A673 (cell line): ENCODE results near the gene ACOXL. TPM values are rescaled to one million over a fixed set of nuclear protein-coding genes. Genes with fewer than 3 reads are reported as not detected.

ENCODE experiments used
- BruUV-seq: library from RNA; stranded (reverse); fragments of 400-500 nt; replicated peaks from 2 replicates; lab custom pipeline; 2021; lab: Mats Ljungman, UMichigan
- CTCF ChIA-PET: fragments of 300-600 bp; sonication (Branson Sonifier 250); formaldehyde crosslinking; loops from one replicate; lab custom pipeline; 2022; ENCODE audit warnings: antibody characterized with exemption; lab: Charles Lee
- POLR2A ChIA-PET: fragments of 300-600 bp; sonication (Branson Sonifier 250); formaldehyde crosslinking; loops from one replicate; lab custom pipeline; 2022; ENCODE audit warnings: antibody characterized with exemption; ENCODE audit not compliant: low non-redundant PET; lab: Charles Lee
- DNase-seq: peaks from one replicate; pipeline ENCODE4 v3.0.0-alpha.2; 2015; ENCODE audit warnings: low spot score
- H3K27ac ChIP-seq: fragments of 200-600 bp; sonication (generic); 2 replicates; pipeline ENCODE4 v1.5.1; 2016; ENCODE audit warnings: mixed run types, low read depth, mild to moderate bottlenecking, mixed read lengths, antibody characterized with exemption, low read length; ENCODE audit not compliant: poor library complexity, severe bottlenecking
- H3K27me3 ChIP-seq: fragments of 200-600 bp; sonication (generic); replicated peaks from 2 replicates; pipeline ENCODE4 v1.6.1; 2017; ENCODE audit warnings: mixed run types, low read depth, mild to moderate bottlenecking, mixed read lengths, antibody characterized with exemption, low read length; ENCODE audit not compliant: insufficient read depth, poor library complexity
- H3K36me3 ChIP-seq: fragments of 200-600 bp; sonication (generic); 2 replicates; pipeline ENCODE4 v1.6.1; 2016; ENCODE audit warnings: mixed run types, mild to moderate bottlenecking, mixed read lengths, antibody characterized with exemption, low read length; ENCODE audit not compliant: insufficient read depth, poor library complexity, severe bottlenecking
- H3K4me1 ChIP-seq: fragments of 200-600 bp; sonication (generic); 2 replicates; pipeline ENCODE4 v1.6.1; 2017; ENCODE audit warnings: mixed run types, mild to moderate bottlenecking, mixed read lengths, antibody characterized with exemption, low read length; ENCODE audit not compliant: insufficient read depth, poor library complexity, severe bottlenecking
- H3K4me3 ChIP-seq: fragments of 200-600 bp; sonication (generic); 2 replicates; pipeline ENCODE4 v1.5.1; 2016; ENCODE audit warnings: low read depth, mixed run types, mild to moderate bottlenecking, mixed read lengths, low read length; ENCODE audit not compliant: poor library complexity, severe bottlenecking
- H3K9me3 ChIP-seq: fragments of 200-600 bp; sonication (generic); 2 replicates; pipeline ENCODE4 v1.6.1; 2016; ENCODE audit warnings: mixed run types, low read depth, mild to moderate bottlenecking, mixed read lengths, antibody characterized with exemption, low read length; ENCODE audit not compliant: poor library complexity, severe bottlenecking
- CTCF ChIP-seq: fragments of 300-800, 200-600 bp; sonication (generic); conservative IDR thresholded peaks from 2 replicates; pipeline ENCODE4 v1.5.1; 2017; ENCODE audit warnings: low read depth, mild to moderate bottlenecking, antibody characterized with exemption, low read length, moderate library complexity, mixed read lengths
- EZH2 ChIP-seq: fragments of 200-600 bp; sonication (generic); IDR thresholded peaks from 2 replicates; pipeline ENCODE4 v1.6.1; 2017; ENCODE audit warnings: borderline replicate concordance, low read depth, mild to moderate bottlenecking, mixed read lengths, antibody characterized with exemption, low read length; ENCODE audit not compliant: poor library complexity, severe bottlenecking
- intact Hi-C: fragments of 100-400 bp; cut with micrococcal nuclease; formaldehyde crosslinking; loops from one replicate; pipeline ENCODE4 v1.10.0; 2022; ENCODE audit not compliant: unreplicated experiment
- total RNA-seq: library from RNA; stranded (reverse); gene quantifications from 2 replicates; pipeline ENCODE4 v1.2.3, GENCODE V29; 2021

The ACOXL gene
- total RNA-seq, 1 experiment from 2014 or later, result not detected

GRCh38 chr2:111145951-111146350 is 413.6 kb downstream of the ACOXL start:
- Histone ChIP-seq H3K4me3 (no peak overlapping the region), H3K36me3 (no peaks in the 10 kb centered on the region), H3K4me1 (peaks cover 29% of the 10 kb centered on the region), H3K27me3 (no peaks in the 10 kb centered on the region), H3K27ac (no peak overlapping the region), H3K9me3 (no peaks in the 10 kb centered on the region)
- DNase-seq, result no peak
- no TSS peak for BruUV-seq
- TF ChIP-seq EZH2 (no peak), CTCF (no peak)
- ChIA-PET CTCF (no interaction called here), POLR2A (no interaction called here)
- intact Hi-C loops, result loop anchor here (5.0 kb wide), 1 partner anchor 96 kb away; no protein-coding TSS in a partner anchor

GRCh38 chr2:111148225-111148873 is 416.0 kb downstream of the ACOXL start:
- DNase-seq, result no peak
- BruUV-seq, result no TSS peak
- H3K27me3 ChIP-seq, result no peaks in the 10 kb centered on the region
- no peak for TF ChIP-seq EZH2
- intact Hi-C loops, result loop anchor here (5.0 kb wide), 1 partner anchor 94 kb away; no protein-coding TSS in a partner anchor
- CTCF ChIA-PET, result no interaction called here
- H3K9me3 ChIP-seq, result no peaks in the 10 kb centered on the region
- POLR2A ChIA-PET, result no interaction called here
- peaks cover 21% of the 10 kb centered on the region for H3K4me1 ChIP-seq
- no peak overlapping the region for H3K4me3 ChIP-seq
- H3K27ac ChIP-seq, result peak overlapping the region; percentile 44
- H3K36me3 ChIP-seq, result no peaks in the 10 kb centered on the region

- ChIA-PET CTCF (no interaction called here), POLR2A (no interaction called here)
- Histone ChIP-seq H3K9me3 (no peaks in the 10 kb centered on the region), H3K36me3 (no peaks in the 10 kb centered on the region), H3K4me3 (no peak overlapping the region), H3K27ac (peak overlapping the region; percentile 44), H3K27me3 (no peaks in the 10 kb centered on the region), H3K4me1 (peaks cover 16% of the 10 kb centered on the region)
- no TSS peak for BruUV-seq
- TF ChIP-seq CTCF (no peak), EZH2 (no peak)
- DNase-seq, result peak; percentile 28
- intact Hi-C loops, result loop anchor here (5.0 kb wide), 1 partner anchor 93 kb away; no protein-coding TSS in a partner anchor
Observed at GRCh38 chr2:111148925-111149324, 416.6 kb downstream of the ACOXL start.
